GM21423 (cell line): ENCODE results near the gene APOD.

Experiments
- ATAC-seq: cut with Tn5 transposase; IDR thresholded peaks from one replicate; pipeline ENCODE4 v1.9.1; 2021; ENCODE audit warnings: mild to moderate bottlenecking, moderate library complexity; ENCODE audit not compliant: unreplicated experiment

Gene APOD

DNA sequence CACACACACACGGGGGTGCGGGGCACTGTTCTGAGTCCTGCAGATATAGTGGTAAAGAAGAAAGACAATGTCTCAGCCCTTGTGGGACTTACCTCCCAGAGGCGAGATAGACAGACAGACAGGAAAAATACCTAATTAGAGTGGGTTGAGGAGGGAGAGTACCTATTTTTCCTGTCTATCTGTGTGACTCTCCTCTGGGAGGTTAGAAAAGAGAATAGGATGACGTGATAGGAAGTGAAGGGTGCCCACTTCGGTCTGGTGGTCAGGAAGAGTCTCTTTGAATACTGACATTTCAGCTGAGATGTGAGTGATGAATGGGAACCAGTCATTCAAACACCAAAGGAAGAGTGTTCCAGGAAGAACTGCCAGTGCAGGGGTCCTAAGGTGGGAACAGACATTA is 4.1 kb upstream of the APOD start:
- no peak for ATAC-seq

DNA sequence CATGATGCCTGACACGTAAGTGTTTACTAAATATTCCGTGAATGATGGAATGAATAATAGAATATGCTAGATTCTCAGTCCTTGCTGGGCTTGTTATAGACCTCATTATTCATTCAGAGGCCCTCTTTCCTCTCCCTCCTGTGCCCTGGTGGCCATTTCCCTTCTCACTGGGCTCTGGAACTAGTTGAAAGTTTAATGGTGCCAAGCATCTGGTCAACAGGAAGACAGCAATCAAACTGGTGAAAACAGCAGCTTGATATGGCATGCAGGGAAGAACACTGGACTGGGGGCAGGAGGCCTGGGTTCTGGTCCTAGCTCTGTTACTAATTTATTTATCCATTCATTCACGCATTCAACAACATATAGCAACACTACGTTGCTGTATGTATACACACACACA is 3.7 kb upstream of the APOD start:
- ATAC-seq: no peak

DNA sequence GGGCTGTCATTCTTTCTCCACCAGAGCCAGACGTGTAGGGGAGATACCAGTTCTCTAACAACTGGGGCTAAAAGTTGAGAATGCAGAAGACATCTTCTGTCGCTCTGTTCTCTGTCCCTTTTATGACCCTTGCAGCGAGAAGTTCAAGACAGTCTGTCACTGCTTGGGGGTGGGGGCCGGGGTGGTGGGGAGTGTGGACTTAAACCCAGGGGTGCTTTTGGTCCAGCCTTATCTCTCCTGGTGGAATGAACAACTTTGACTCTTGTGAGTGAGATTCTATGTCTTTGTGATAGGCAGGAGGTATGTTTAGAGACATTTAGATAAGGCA is 767 bp upstream of the APOD start:
- ATAC-seq: no peak

DNA sequence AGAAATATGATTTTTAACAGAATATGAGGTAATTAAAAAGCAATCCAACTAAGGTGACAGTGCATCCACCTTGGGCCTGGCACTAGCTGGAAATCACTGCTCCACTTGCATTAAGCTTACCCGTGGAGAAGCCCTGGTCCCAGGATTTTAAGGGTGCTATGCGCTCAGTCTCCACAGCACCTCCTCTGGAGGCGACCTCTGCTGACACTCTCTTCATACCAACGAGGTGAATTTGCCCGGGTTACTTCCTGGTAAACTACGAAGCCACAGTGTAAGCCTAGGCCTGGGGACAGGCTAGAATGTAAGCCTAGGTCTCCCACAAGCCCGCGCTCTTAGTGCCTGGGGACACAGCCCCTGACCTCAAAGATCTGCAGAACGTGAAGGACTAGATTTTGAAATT is 793 bp downstream of the APOD start:
- ATAC-seq: no peak

DNA sequence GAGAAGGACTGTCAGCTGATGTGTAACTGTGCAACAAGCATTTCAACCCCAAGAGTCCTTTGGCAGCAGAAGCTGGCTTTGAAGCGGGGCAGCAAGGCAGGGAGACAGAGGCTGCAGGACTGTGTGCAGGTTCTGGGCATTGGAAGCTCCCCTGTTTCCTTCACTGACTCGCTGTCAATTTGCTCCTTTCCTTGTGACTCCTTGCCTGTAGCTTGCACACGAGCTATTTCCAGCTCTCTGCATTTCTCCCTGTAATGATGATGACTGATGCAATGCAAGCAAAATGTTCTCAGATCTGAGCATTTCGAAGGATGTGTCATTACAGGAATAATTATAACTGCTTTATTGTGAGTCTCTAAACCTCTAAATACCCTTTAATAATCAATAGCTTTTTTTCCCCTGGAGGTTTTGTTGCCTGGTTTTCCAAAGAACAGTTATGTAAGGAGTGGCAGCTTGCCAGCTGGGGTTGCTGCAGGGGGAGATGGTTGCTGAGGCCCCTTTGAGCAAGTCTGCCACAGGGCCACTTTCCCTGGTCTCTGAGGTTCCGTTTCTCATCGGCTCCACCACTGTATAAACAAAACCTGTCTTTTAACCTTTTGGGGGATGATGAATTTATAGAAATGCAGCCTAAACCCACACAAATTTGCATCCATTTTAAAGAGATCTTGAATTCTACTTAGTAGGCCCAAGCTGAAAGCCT is 2.8 kb downstream of the APOD start:
- ATAC-seq: no peak

DNA sequence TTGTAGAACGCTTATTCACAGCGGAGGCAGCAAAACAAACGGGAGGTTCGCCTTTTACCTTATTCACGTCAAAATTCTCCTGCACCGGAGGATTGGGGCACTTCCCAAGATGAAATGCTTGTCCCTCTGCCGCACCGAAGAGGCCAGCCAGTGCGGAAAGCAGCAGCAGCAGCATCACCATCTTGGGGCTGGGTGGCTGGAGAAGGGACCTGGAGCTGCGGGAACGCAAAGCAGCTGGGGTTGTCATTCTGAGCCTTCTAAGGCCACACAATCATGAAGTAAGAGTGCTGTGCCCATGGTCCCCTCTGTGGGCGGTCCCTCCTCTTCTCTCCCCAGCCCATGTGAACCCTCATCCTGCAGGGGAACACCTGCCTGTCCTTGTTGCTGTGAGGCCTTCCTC is 4.5 kb downstream of the APOD start:
- ATAC-seq: no peak

DNA sequence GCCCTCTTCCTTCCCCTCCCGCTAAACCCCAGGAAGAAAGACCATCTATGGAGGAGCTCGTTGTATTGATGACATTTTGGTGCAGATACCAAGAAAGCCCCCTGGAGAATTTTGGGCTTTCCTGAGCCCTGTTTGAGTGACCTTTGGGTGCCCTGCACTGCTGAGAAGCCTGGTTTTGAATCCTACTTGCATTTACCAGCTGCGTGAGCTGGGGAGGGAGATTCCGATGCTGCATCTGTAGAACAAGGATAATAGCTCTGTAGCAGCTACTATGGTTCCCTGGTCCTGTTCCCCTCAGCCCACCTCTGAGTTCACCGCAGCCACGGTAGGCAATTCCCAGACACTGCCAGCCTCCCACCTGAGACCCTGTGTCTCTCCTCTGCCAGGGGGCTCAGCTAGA is 5.2 kb downstream of the APOD start:
- ATAC-seq: no peak

DNA sequence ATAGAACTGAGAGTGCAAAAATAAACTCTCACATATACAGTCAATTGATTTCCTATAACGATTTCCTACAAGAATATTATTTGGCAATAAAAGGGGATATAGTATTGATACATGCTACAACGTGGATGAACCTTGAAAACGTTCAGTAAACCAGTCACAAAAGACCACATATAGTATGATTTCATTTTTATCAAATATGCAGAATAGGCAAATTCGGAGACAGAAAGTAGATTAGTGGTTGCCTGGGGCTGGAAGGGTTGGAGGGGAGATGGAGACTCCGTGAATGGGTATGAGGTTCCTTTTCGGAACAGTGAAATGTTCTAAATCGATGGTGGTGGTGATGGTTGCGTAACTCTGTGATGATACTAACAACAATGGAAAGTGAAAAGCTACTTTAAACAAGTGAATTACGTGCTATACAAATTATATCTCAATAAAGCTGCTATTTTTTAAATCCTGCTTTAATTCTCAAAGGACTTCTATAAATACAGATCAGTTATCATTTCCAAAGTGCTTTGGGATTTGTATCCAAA is 6.0 kb downstream of the APOD start:
- no peak for ATAC-seq

DNA sequence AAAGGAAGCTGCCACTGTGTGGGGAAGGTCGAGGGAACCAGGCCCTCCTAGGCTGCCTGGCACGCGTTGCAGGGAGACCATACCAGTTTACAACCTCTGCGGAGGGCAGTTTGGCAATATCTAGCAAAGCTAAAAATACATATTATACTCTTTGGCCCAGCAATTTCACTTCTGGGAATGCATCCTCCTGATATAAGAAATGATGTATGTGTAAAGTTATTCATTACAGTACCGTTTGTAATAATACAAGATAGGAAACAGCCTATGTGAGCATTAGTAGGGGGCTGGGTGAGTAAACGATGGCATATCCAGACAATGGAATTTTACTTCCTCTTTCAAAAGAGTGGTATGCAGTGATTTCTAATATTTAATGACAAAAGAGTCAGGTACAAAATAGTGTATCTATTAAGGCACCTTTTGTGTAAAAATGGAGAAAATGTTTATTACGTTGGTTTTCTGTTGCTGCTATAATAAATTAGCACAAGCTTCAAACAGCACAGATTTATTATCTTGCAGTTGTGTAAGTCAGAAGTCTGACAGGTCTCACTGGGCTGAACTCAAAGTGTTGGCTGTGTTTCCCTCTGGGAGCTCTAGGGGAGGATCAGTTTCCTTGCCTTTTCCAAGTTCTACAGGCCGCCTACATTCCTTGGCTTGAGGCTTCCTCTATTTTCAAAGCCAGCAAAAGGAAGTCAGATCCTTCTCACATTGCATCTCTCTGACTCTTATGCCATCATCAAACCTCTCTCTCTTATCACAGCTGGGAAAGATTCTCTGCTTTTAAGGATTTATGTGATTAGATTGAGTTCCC is 9.0 kb downstream of the APOD start:
- ATAC-seq: no peak

DNA sequence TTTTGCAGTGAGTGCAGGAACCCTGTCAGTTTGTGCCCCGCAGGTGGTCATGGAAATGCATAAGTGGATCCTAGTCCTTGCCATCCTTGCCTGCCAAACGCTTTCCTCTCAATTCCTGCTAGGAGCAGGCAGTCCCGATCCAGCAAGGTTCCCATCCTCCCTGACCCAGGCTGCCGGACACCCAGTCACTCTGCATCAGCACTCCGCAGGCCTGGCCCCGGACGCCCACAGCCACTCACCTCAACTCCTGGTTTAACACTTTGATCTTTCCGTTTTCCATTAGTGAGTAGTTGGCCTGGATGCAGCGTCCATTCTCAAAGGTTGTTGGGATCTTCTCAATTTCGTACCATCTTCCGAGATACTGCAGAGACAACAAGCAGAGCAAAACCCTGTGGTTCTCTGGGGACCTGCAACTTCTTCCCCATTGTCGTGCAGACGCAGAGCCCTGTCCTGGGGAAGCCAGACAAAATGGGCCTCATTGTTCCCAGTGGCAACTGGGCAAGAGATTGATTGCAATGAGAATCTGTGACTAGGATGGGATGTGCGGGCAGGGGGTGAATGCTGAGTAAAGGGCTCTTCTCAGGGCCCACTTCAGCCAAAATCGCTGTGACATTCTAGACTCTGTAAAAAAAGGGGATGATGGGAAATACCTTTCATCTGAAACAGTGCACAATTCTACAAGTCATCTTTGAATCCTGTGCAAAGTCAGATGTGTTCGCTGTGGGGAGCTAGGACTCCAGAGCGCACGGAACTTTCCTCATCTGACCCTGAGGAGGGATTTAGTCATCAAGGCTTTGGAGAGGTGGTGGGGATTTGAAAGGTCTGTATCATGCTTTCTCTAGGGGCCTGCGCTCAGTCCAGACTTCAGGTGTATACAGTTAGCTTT is 9.9 kb downstream of the APOD start:
- ATAC-seq: no peak

DNA sequence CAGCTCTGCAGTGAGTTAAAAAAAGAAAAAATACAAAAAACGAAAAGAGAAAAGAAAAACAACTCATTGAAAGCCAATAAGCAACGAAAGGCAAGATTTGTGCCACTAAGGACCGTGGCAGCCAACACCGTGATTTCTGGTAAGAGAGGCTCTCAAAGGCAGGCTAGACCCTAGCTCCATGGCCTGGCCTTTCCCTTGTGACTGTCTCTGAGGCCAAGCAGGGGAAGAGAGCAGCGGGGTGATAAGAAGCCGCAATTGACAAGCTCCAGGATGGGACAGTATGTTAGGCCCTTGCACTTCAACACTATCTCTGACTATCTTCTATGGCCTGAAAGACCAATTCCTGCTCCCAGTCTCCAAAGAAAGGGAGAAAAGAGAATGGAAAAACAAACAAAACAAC is 12.4 kb downstream of the APOD start:
- no peak for ATAC-seq

DNA sequence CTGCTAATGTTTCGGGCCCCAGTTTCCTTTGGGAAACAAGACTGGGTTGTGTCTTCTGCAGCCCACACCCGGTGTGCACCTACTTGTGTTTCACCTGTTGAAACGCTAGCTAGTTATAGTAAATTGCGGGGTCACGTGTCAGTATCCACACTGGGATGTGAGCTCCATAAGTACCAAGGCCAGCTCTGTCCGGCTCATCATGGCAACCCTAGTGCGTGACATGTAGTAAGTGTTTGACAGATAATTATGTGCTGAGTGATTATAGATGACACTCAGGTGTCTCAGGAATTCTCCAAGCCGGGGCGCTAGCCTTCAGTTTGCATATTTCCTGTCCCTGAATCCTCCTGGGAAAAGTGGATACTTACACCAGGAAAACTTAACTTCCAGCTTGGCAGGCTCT is 12.8 kb downstream of the APOD start:
- no peak for ATAC-seq

DNA sequence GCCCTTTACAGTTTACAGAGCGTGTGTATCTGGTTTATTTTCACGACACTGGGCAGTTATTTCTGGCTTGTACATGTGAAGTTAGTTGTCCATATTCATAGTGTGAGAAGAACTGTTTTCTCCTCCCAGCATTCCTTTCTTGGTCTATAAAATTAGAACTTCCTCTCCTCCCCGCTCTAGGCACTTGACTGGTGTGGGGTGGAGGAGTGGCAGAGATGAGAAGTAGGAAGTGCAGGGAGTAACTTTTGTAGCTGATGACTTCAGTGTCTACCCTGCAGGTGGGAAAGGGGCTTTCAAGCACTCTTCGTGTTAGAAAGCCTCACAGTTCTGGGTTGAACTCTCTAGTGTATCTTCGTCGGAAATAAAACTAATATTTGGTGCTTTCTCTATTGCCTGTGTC is 13.4 kb downstream of the APOD start:
- ATAC-seq: no peak

DNA sequence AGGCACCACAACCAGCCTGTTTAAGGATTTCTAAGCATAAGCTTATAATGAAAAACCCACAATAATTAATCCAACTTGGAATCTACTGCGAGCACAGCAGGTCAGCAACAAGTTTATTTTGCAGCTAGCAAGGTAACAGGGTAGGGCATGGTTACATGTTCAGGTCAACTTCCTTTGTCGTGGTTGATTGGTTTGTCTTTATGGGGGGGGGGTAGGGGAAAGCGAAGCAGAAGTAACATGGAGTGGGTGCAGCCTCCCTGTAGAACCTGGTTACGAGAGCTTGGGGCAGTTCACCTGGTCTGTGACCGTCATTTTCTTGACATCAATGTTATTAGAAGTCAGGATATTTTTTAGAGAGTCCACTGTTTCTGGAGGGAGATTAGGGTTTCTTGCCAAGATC is 15.1 kb downstream of the APOD start:
- ATAC-seq: no peak

DNA sequence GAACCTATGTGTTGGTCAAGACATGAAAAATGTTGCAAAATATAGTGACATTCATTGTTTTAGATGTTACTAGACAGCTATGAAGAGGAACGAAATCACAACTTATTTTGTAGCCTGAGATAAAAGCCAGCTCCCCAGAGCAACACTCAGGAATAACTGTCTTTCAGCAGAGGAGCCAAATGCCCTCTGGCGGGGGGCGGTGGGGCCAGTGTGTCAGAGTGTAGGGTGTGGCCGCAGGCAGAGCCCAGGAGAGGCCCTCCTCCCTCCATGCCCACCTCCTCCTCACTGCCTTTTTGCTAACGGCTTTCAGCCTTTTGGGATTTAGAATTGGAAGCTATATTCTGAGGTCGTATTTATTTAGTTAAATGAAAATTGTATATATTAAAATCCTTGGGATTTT is 16.9 kb downstream of the APOD start:
- no peak for ATAC-seq

DNA sequence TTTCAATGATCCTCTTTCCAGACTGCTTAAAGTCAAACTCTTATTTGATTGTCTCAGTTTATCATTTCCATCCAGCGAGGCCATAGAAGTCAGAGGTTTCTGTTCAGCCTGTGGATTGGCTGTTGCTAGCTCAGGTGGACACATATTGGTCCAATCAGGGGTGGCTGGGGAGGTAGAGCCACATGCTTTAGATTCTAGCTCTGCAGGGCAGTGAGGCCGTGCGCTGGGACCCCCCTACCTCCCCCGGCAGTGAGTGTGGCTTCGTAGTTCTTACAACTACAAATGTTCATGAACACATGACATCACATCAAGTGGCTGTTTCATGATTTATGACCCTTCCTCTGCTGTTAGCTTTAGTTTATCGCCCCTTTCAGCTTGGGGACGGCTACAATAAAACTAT is 18.0 kb downstream of the APOD start:
- ATAC-seq: no peak

DNA sequence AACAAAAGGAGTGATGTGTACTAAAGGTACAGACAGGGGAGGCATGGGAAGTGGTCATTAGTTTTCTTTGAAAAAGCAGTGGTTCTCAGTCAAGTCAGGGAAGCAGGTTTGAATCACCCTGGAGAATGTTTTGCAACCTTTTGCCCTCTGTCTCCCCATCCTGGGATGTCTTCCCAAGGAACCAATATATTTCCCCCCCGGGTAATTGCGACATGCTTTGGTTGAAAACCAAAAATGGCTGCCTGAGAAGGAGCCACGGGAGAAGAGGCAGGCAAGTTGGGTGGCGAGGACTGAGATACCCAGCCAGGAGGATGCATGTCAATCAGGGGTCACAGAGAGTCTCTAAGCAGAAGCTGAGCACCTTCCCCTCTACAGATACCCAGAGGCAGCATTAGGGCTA is 20.4 kb downstream of the APOD start:
- ATAC-seq: no peak

DNA sequence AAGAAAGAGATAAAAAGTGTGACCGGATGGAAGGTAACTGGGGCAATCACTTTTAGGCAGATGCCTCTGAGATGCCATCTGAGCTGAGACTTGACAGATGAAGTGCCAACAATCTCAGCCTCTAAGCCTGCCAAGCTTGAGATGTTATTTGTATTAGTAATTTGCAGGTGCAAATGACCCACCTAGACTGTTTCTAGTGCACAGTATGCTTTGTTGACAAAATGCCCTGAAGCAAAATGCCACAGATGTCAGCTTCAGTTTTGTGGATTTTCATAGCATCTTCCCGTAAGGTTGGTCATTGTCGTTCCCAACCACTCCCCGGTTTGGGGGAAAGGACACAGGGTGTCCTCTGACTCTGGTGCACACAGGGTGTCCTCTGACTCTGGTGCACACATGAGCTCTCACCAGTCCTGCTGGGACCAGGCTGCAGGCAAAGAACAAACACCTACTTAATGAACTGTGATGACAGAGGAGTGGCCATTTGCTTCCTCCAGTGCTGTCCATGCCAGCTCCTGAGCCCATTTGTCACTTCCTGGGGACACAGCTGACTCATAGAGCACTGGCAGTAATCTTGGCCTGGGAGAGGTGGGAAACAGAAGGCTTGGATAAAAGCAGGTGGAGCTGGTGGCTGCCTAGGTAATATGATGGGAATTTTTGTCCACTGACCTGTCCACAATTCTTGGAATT is 23.9 kb downstream of the APOD start:
- ATAC-seq: no peak

DNA sequence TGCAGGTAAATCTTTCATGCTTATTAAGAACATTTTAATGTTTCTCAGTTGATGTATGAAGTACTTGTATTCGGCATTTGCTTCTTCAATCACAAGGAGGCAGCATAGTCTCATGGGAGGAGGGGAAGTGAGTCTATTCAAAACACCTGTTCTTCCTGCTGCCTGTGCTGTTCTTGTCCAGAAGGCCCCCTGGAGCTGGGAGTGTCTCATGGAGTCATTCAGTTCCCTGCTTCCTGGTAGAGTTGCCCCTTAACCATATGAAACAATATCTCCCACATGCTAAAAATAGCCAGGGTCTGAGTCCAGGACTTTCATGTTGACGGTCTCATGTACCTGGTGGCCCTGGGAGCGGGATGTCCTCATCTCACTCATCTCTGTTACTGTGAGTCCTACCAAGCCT is 25.1 kb downstream of the APOD start:
- no peak for ATAC-seq

DNA sequence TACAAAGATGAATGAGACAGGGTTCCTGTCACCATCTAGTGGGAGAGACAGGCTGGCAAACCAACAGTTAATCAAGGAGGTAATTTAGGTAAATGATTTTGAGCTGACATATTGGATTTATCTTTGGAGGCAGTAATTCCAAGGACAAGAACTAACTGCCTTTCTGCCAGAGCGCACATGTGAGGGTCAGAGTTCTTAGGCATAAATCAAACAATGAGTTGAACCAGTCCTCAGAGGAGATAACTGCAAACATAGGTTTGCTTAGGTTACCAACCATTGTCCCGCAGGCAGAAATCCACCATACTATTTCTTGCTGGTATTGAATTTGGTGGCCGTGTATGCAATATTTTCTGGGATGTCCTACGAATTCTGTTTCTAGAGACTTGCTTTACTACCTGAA is 26.4 kb downstream of the APOD start:
- no peak for ATAC-seq

DNA sequence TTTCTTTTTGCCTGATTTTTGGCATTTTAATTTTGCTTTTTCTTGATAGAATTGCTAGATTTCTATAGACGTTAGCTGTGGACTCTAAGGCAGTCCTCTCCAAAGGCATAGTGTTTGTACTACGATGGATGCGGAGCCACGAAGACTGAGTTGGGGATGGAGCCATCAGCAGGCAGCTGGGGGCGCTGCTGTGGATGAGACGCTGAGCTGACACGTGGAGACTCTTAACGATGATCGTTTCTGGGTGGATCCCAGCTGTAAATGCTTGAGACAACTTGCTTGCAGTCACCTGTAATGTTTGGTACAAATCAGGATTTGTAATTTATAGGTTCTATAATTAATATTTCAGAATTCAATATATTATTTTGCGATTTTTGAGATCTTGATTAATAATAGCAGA is 27.4 kb downstream of the APOD start:
- ATAC-seq: no peak
